WTC11 (cell line): Measurements from ENCODE around the gene S100G.

Source experiments
- CTCF ChIP-seq: fragments of 200-600 bp; IDR thresholded peaks from 2 replicates; pipeline ENCODE4 v1.8.0; 2022; ENCODE audit warnings: antibody characterized with exemption
- GABPB1 ChIP-seq: sonication (generic); formaldehyde crosslinking; IDR thresholded peaks from 2 replicates; pipeline ENCODE4 v1.8.1; 2023; ENCODE audit warnings: mild to moderate bottlenecking, missing genetic modification reagents
- USF1 ChIP-seq: sonication (generic); formaldehyde crosslinking; IDR thresholded peaks from 2 replicates; pipeline ENCODE4 v1.8.0; 2022; ENCODE audit warnings: mild to moderate bottlenecking, missing genetic modification reagents
- USF2 ChIP-seq: sonication (generic); formaldehyde crosslinking; IDR thresholded peaks from 2 replicates; pipeline ENCODE4 v1.8.1; 2023; ENCODE audit warnings: mild to moderate bottlenecking, missing genetic modification reagents, moderate library complexity

GRCh38 chrX:16617382-16617781 is 32.6 kb upstream of the S100G start:
- TF ChIP-seq CTCF (no peak), GABPB1 (no peak), USF1 (CRISPR knock-in tag) (no peak), USF2 (no peak)
